DOHH2 (cell line): ENCODE data around the gene KIR3DL3.
"Not testable (repeated sequence)": the region's sequence is repeated elsewhere in the genome, so short reads cannot be mapped to it uniquely, and the experiment has no call there.

ENCODE experiments used
- H3F3A ChIP-seq: fragments of 200-600 bp; sonication (generic), shearing (Covaris generic); 2 replicates; pipeline ENCODE4 v1.6.0; 2016; ENCODE audit warnings: antibody characterized with exemption, mild to moderate bottlenecking; ENCODE audit not compliant: control insufficient read depth, insufficient read depth
- H3K27ac ChIP-seq: fragments of 200-600 bp; sonication (generic); 2 replicates; pipeline ENCODE4 v1.5.1; 2014; ENCODE audit warnings: low read depth, mild to moderate bottlenecking, low read length, moderate library complexity
- H3K27me3 ChIP-seq: fragments of 200-600 bp; sonication (generic); 2 replicates; pipeline ENCODE4 v1.6.1; 2014; ENCODE audit warnings: mild to moderate bottlenecking, low read length, mixed read lengths; ENCODE audit not compliant: control insufficient read depth
- H3K36me3 ChIP-seq: fragments of 200-600 bp; sonication (generic); 2 replicates; pipeline ENCODE4 v1.6.1; 2014; ENCODE audit warnings: mild to moderate bottlenecking, low read length, moderate library complexity, mixed read lengths; ENCODE audit not compliant: control insufficient read depth
- H3K4me1 ChIP-seq: fragments of 200-600 bp; sonication (generic); 2 replicates; pipeline ENCODE4 v1.6.1; 2014; ENCODE audit warnings: mild to moderate bottlenecking, low read length, mixed read lengths; ENCODE audit not compliant: control insufficient read depth
- H3K4me2 ChIP-seq: fragments of 200-600 bp; sonication (generic); 2 replicates; pipeline ENCODE4 v1.6.0; 2014; ENCODE audit warnings: mild to moderate bottlenecking, low read length, moderate library complexity
- H3K4me3 ChIP-seq: fragments of 200-600 bp; sonication (generic); 2 replicates; pipeline ENCODE4 v1.5.1; 2014; ENCODE audit warnings: mild to moderate bottlenecking, low read length, mixed read lengths
- H3K79me2 ChIP-seq: fragments of 200-600 bp; sonication (generic); 2 replicates; pipeline ENCODE4 v1.6.1; 2014; ENCODE audit warnings: mild to moderate bottlenecking, low read length, mixed read lengths; ENCODE audit not compliant: control insufficient read depth
- H3K9me2 ChIP-seq: fragments of 200-600 bp; sonication (generic); replicated peaks from 2 replicates; pipeline ENCODE4 v1.6.1; 2014; ENCODE audit warnings: mild to moderate bottlenecking, low read length, mixed read lengths; ENCODE audit not compliant: control insufficient read depth
- H3K9me3 ChIP-seq: fragments of 200-600 bp; sonication (generic); 2 replicates; pipeline ENCODE4 v1.6.1; 2014; ENCODE audit warnings: antibody characterized with exemption, low read length, mixed read lengths; ENCODE audit not compliant: control insufficient read depth, insufficient read depth
- H4K20me1 ChIP-seq: fragments of 200-600 bp; sonication (generic); 2 replicates; pipeline ENCODE4 v1.6.0; 2014; ENCODE audit warnings: low read depth, mild to moderate bottlenecking, antibody characterized with exemption, low read length, moderate library complexity; ENCODE audit not compliant: control insufficient read depth, insufficient read depth

The KIR3DL3 gene

DNA sequence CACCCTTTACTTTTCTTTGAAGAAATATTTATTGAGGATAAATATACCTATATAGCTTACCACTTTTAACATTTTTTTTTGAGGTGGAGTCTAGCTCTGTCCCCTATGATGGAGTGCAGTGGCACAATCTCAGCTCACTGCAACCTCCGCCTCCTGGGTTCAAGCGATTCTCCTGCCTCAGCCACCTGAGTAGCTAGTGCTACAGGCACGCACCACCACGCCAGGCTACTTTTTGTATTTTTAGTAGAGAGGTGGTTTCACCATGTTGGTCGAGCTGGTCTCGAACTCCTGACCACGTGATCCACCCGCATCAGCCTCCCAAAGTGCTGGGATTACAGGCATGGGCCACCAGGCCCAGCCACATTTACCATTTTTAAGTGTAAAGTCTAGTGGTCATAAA, 51.6 kb downstream of the KIR3DL3 start:
- not testable (repeated sequence) for H3K79me2 ChIP-seq, H4K20me1 ChIP-seq, H3K4me3 ChIP-seq, H3K9me2 ChIP-seq, H3K27ac ChIP-seq, H3F3A ChIP-seq, H3K27me3 ChIP-seq, H3K9me3 ChIP-seq, H3K4me1 ChIP-seq, H3K36me3 ChIP-seq, H3K4me2 ChIP-seq

GRCh38 chr19:54777851-54778250, 53.6 kb downstream of the KIR3DL3 start:
- H3F3A ChIP-seq, H3K4me3 ChIP-seq, H3K4me2 ChIP-seq, H3K27ac ChIP-seq, H3K27me3 ChIP-seq, H3K36me3 ChIP-seq, H3K9me2 ChIP-seq, H4K20me1 ChIP-seq, H3K4me1 ChIP-seq, H3K79me2 ChIP-seq, H3K9me3 ChIP-seq: not testable (repeated sequence)

GRCh38 chr19:54778896-54779295, 54.7 kb downstream of the KIR3DL3 start:
- H3K27ac ChIP-seq, H4K20me1 ChIP-seq, H3F3A ChIP-seq, H3K79me2 ChIP-seq, H3K4me3 ChIP-seq, H3K4me2 ChIP-seq, H3K27me3 ChIP-seq, H3K36me3 ChIP-seq, H3K4me1 ChIP-seq, H3K9me2 ChIP-seq, H3K9me3 ChIP-seq: not testable (repeated sequence)

DNA sequence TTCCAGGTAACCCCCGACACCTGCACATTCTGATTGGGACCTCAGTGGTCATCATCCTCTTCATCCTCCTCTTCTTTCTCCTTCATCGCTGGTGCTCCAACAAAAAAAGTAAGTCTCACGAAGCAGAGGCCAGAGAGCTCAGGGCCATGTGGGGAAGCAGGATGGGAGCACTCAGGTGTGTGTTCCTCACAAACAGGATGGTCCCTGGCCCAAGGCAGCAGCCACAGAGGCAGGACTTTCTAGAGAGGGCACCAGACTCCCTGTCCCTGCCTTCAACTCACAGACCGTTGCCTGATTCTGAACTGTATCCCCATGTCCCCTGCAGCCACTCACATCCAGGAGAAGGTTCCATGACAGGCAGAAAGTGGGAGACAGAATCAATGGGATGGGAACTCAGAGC, 58.7 kb downstream of the KIR3DL3 start:
- not testable (repeated sequence) for H4K20me1 ChIP-seq, H3F3A ChIP-seq, H3K9me2 ChIP-seq, H3K36me3 ChIP-seq, H3K27me3 ChIP-seq, H3K27ac ChIP-seq, H3K9me3 ChIP-seq, H3K79me2 ChIP-seq, H3K4me3 ChIP-seq, H3K4me1 ChIP-seq, H3K4me2 ChIP-seq
